GM12878 (cell line): Measurements from ENCODE around the gene LRRC8D. TPM values are rescaled to one million over a fixed set of nuclear protein-coding genes. Genes with fewer than 3 reads are reported as not detected.

Experiments used
- ATAC-seq: fragments of 200-7000 bp; cut with Tn5 transposase; 3 replicates; pipeline ENCODE4 v1.9.1; 2020; ENCODE audit warnings: mild to moderate bottlenecking, moderate library complexity
- BruUV-seq: library from RNA; stranded (reverse); fragments of 400-500 nt; replicated peaks from 2 replicates; lab custom pipeline; 2021; lab: Mats Ljungman, UMichigan
- CTCF ChIA-PET: fragments of 300-600 bp; sonication (Branson Sonifier 250); formaldehyde crosslinking; extraction: SDS; loops from one replicate; lab custom pipeline; 2021; ENCODE audit warnings: inconsistent platforms; lab: Yijun Ruan, JAX
- POLR2A ChIA-PET: fragments of 350-600 bp; formaldehyde crosslinking; extraction: SDS; loops from one replicate; lab custom pipeline; 2021; ENCODE audit warnings: inconsistent platforms; lab: Charles Lee
- RAD21 ChIA-PET: fragments of 300-600 bp; sonication (Branson Sonifier 250); formaldehyde crosslinking; loops from one replicate; lab custom pipeline; 2023; ENCODE audit warnings: antibody characterized with exemption; ENCODE audit not compliant: unreplicated experiment; lab: Charles Lee
- SMC1A ChIA-PET: fragments of 300-600 bp; sonication (Branson Sonifier 250); formaldehyde crosslinking; loops from one replicate; lab custom pipeline; 2023; ENCODE audit not compliant: unreplicated experiment, uncharacterized antibody; lab: Charles Lee
- DNase-seq: peaks from one replicate; pipeline ENCODE4 v3.0.0-alpha.2; 2011; ENCODE audit warnings: low read depth, low spot score
- FAIRE-seq: peaks from 3 replicates; lab custom pipeline; 2011; peaks lifted over from hg19 to GRCh38; lab: Jason Lieb, UNC
- H2AFZ ChIP-seq: 2 replicates; pipeline ENCODE4 v1.6.0; 2011; ENCODE audit warnings: low read depth, low read length, control low read depth; ENCODE audit not compliant: control insufficient read depth
- H3K27ac ChIP-seq: 2 replicates; pipeline ENCODE4 v1.5.1; 2011; ENCODE audit warnings: control low read depth; ENCODE audit not compliant: control insufficient read depth, insufficient read depth
- H3K27me3 ChIP-seq, 2 experiments: replicated peaks in 1 of 2; 2 replicates each; pipeline versions ENCODE4 v1.6.0 to v1.6.1; 2011; ENCODE audit warnings: low read length in 1 of 2; ENCODE audit not compliant: control insufficient read depth in 2 of 2, insufficient read depth in 2 of 2
- H3K36me3 ChIP-seq, 2 experiments: 2 replicates each; pipeline ENCODE4 v1.5.1; 2011; ENCODE audit warnings: low read length in 1 of 2; ENCODE audit not compliant: control insufficient read depth in 2 of 2, insufficient read depth in 2 of 2
- H3K4me1 ChIP-seq: 2 replicates; pipeline ENCODE4 v1.6.1; 2011; ENCODE audit warnings: mild to moderate bottlenecking, low read length, moderate library complexity, mixed read lengths; ENCODE audit not compliant: control insufficient read depth, insufficient read depth
- H3K4me2 ChIP-seq: 2 replicates; pipeline ENCODE4 v1.6.0; 2011; ENCODE audit warnings: control low read depth; ENCODE audit not compliant: control insufficient read depth, insufficient read depth
- H3K4me3 ChIP-seq: fragments of 200-600 bp; sonication (generic); 2 replicates; pipeline ENCODE4 v1.5.1; 2016
- H3K79me2 ChIP-seq: 2 replicates; pipeline ENCODE4 v1.6.0; 2011; ENCODE audit warnings: low read length; ENCODE audit not compliant: control insufficient read depth, insufficient read depth
- H3K9ac ChIP-seq: 2 replicates; pipeline ENCODE4 v1.8.0; 2011; ENCODE audit warnings: low read length, control low read depth, mixed read lengths; ENCODE audit not compliant: control insufficient read depth, insufficient read depth
- H3K9me3 ChIP-seq: replicated peaks from 3 replicates; pipeline ENCODE4 v1.5.1; 2011; ENCODE audit warnings: mild to moderate bottlenecking, low read length; ENCODE audit not compliant: control insufficient read depth, insufficient read depth
- H4K20me1 ChIP-seq: 2 replicates; pipeline ENCODE4 v1.6.0; 2011; ENCODE audit not compliant: control insufficient read depth, insufficient read depth
- EED ChIP-seq: sonication (generic); IDR thresholded peaks from 2 replicates; pipeline ENCODE4 v1.6.1; 2016; ENCODE audit warnings: antibody characterized with exemption, low read depth
- HDAC6 ChIP-seq: fragments of 200-600 bp; sonication (generic); IDR thresholded peaks from one replicate; pipeline ENCODE4 v1.8.0; 2017; ENCODE audit warnings: antibody characterized with exemption; ENCODE audit not compliant: unreplicated experiment
- NFYB ChIP-seq: IDR thresholded peaks from 2 replicates; pipeline ENCODE4 v1.6.1; 2011; ENCODE audit warnings: low read depth, mild to moderate bottlenecking, low read length, improper control_type of control experiment, moderate library complexity; ENCODE audit not compliant: insufficient read depth
- POU2F2 ChIP-seq: IDR thresholded peaks from 3 replicates; pipeline ENCODE4 v1.6.1; 2011; ENCODE audit warnings: low read depth, mild to moderate bottlenecking, low read length, borderline replicate concordance
- RAD21 ChIP-seq: IDR thresholded peaks from 2 replicates; pipeline ENCODE4 v1.6.1; 2011; ENCODE audit warnings: mild to moderate bottlenecking, low read depth, low read length, moderate library complexity; ENCODE audit not compliant: insufficient read depth
- RCOR1 ChIP-seq: conservative IDR thresholded peaks from 2 replicates; pipeline ENCODE4 v1.6.1; 2012; ENCODE audit warnings: low read depth, low read length, improper control_type of control experiment
- RUNX3 ChIP-seq: IDR thresholded peaks from 2 replicates; pipeline ENCODE4 v1.6.1; 2012; ENCODE audit warnings: low read length, inconsistent platforms
- SKIL ChIP-seq: fragments of 450-650 bp; IDR thresholded peaks from 2 replicates; pipeline ENCODE4 v1.6.1; 2017; ENCODE audit warnings: mild to moderate bottlenecking, low read depth, inconsistent platforms; ENCODE audit not compliant: poor library complexity, severe bottlenecking
- SRF ChIP-seq, 2 experiments: IDR thresholded peaks; 2 replicates each; pipeline ENCODE4 v1.6.1; 2011; ENCODE audit warnings: low read depth in 2 of 2, low read length in 2 of 2, mild to moderate bottlenecking in 1 of 2, moderate library complexity in 1 of 2
- STAT3 ChIP-seq: IDR thresholded peaks from 2 replicates; pipeline ENCODE4 v1.6.1; 2011; ENCODE audit warnings: low read depth, low read length, improper control_type of control experiment
- TCF3 ChIP-seq: IDR thresholded peaks from 2 replicates; pipeline ENCODE4 v1.6.1; 2012; ENCODE audit warnings: low read depth, mild to moderate bottlenecking, low read length, borderline replicate concordance; ENCODE audit not compliant: insufficient read depth
- TCF7 ChIP-seq: IDR thresholded peaks from 2 replicates; pipeline ENCODE4 v1.6.1; 2014; ENCODE audit warnings: antibody characterized with exemption, borderline replicate concordance
- ZNF207 ChIP-seq: fragments of 450-650 bp; IDR thresholded peaks from 2 replicates; pipeline ENCODE4 v1.6.1; 2014; ENCODE audit warnings: antibody characterized with exemption, mild to moderate bottlenecking, borderline replicate concordance
- ZNF384 ChIP-seq: IDR thresholded peaks from 2 replicates; pipeline ENCODE4 v1.6.1; 2012; ENCODE audit warnings: low read depth, mild to moderate bottlenecking, low read length, improper control_type of control experiment, borderline replicate concordance
- WGBS: methylation state at CpG from one replicate; pipeline ENCODE4 v1.1.6; 2016; ENCODE audit warnings: low lambda C conversion rate; ENCODE audit not compliant: insufficient replicate concordance, insufficient coverage; ENCODE audit errors: missing lambda C conversion rate; 5-methylcytosine and 5-hydroxymethylcytosine counted together
- in situ Hi-C: fragments of 300-500 bp; cut with MboI; formaldehyde crosslinking; loops from 9 replicates; pipeline ENCODE4 v1.14.3; 2018; ENCODE audit warnings: mixed read lengths
- intact Hi-C: fragments of 100-400 bp; cut with micrococcal nuclease; formaldehyde crosslinking; loops from one replicate; pipeline ENCODE4 v1.14.2; 2022; ENCODE audit not compliant: unreplicated experiment
- polyA plus RNA-seq, 11 experiments: library from polyadenylated mRNA; depleted of rRNA in 4 of 11; unstranded in 6 of 11; stranded (reverse) in 5 of 11; fragments of >200 nt; fragmentation: Nextera tagmentation in 4 of 11; fragmentation: Illumina TruSeq in 1 of 11; extraction: Ambion mirVana in 4 of 11; extraction: Trizol in 1 of 11; gene quantifications; 1 replicate in 1 of 11; 2 replicates in 10 of 11; pipeline versions ENCODE4 v1.2.1 to v1.2.3, GENCODE V29; 2011 to 2016; ENCODE audit warnings: inconsistent platforms in 2 of 11, missing spikeins in 2 of 11, low read depth in 1 of 11
- total RNA-seq, 4 experiments: library from RNA; depleted of rRNA in 3 of 4; stranded (reverse); fragments of >200 nt in 3 of 4; fragmentation: Illumina TruSeq in 1 of 4; extraction: Trizol in 1 of 4; gene quantifications; 2 replicates each; pipeline versions ENCODE4 v1.2.1 to v1.2.3, GENCODE V29; 2013 to 2021
- TF ChIP-seq, protein P1 (sequence below): IDR thresholded peaks from 2 replicates; pipeline ENCODE4 v1.6.1; 2011; ENCODE audit warnings: mild to moderate bottlenecking, low read depth, low read length, moderate library complexity; ENCODE audit not compliant: insufficient replicate concordance
- TF ChIP-seq, protein P2 (sequence below): fragments of 450-650 bp; IDR thresholded peaks from 2 replicates; pipeline ENCODE4 v1.6.1; 2014; ENCODE audit warnings: mild to moderate bottlenecking

LRRC8D gene
- total and polyA plus RNA-seq, 10 of the 15 experiments (the other 5 are each of a cell fraction or from before 2014, with no cell fraction given): 5.6 to 44.1 (median 26.8) TPM

DNA sequence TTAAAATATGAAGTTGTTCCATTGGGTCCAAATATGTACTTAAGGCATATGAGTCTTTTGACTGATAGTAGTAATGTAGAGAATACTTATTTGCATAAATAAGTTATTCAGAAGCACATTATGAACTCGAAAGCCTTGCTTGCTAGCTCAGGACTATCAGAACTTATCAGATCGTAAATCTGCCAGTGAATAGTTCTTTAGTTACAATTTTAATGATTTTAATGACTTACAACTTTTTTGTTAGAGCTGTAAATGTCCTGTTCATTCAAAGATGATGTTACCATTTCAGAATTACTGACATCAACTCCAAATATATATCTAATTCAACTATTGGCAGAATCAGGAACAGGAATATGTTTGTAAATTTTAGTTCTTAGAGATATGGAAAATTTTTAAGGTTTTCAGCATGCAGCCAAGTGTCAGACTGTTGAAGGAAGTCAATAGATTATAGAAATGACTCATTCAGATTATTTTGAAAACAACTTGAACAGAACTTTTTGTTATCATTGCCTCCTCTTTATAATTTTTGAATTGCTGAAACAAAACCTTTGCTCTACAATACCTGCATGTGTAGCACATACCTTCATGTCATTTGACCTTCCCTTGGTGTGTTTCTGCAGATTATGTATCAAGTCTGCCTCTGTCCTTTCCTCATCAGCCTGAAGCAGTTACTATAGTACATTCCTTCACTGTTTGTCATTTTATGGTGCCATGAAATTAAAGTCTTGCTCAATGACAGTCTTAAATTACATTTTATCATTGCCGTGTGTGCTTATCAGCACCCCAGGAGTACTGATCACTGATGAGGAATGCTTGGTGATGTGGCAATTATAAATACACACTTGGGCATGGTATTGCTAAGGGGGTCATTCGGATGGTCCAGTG is 44.9 kb downstream of the LRRC8D start:
- Histone ChIP-seq H3K27ac (no peak overlapping the region), H3K9me3 (no peaks in the 10 kb centered on the region), H3K27me3 (no peaks in the 10 kb centered on the region), H3K4me2 (no peak overlapping the region), H3K4me3 (no peak overlapping the region), H2AFZ (no peak overlapping the region), H3K36me3 (peaks cover 1 to 6% of the 10 kb centered on the region in 2 experiments; a peak in 2 of 4 replicates), H3K4me1 (no peaks in the 10 kb centered on the region), H3K79me2 (no peaks in the 10 kb centered on the region; the same call in 1 of the 2 replicates), H4K20me1 (no peaks in the 10 kb centered on the region), H3K9ac (no peak overlapping the region)
- CTCF ChIA-PET: no interaction called here
- no peak for DNase-seq
- no TSS peak for BruUV-seq
- POLR2A ChIA-PET: interaction anchor here (0.6 kb wide), 1 partner anchor 85 kb away, joined by 8 read pairs; no protein-coding TSS in a partner anchor
- SMC1A ChIA-PET: no interaction called here
- 50% methylated on average over 4 of the region's 4 CpGs for WGBS
- RAD21 ChIA-PET: no interaction called here
- ATAC-seq: no peak
- FAIRE-seq: peak; percentile 7
- intact Hi-C loops (no loop called here), in situ Hi-C loops (no loop called here)
- TF ChIP-seq STAT3 (no peak), POU2F2 (no peak), RCOR1 (no peak), NFYB (no peak), RAD21 (no peak), TCF7 (no peak), TCF3 (no peak), ZNF207 (no peak), RUNX3 (no peak), EED (no peak), ZNF384 (no peak), SKIL (no peak), SRF (IDR thresholded peaks at IDR 0.05; ENCODE audit: low read depth in 2 of 2, low read length in 2 of 2) (no peak), HDAC6 (no peak)
- TF ChIP-seq, protein P1, sequence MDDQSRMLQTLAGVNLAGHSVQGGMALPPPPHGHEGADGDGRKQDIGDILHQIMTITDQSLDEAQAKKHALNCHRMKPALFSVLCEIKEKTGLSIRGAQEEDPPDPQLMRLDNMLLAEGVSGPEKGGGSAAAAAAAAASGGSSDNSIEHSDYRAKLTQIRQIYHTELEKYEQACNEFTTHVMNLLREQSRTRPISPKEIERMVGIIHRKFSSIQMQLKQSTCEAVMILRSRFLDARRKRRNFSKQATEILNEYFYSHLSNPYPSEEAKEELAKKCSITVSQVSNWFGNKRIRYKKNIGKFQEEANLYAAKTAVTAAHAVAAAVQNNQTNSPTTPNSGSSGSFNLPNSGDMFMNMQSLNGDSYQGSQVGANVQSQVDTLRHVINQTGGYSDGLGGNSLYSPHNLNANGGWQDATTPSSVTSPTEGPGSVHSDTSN: no peak
- TF ChIP-seq, protein P2, sequence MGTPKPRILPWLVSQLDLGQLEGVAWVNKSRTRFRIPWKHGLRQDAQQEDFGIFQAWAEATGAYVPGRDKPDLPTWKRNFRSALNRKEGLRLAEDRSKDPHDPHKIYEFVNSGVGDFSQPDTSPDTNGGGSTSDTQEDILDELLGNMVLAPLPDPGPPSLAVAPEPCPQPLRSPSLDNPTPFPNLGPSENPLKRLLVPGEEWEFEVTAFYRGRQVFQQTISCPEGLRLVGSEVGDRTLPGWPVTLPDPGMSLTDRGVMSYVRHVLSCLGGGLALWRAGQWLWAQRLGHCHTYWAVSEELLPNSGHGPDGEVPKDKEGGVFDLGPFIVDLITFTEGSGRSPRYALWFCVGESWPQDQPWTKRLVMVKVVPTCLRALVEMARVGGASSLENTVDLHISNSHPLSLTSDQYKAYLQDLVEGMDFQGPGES: no peak
